ENCODE data around the gene QSOX2.

DNA sequence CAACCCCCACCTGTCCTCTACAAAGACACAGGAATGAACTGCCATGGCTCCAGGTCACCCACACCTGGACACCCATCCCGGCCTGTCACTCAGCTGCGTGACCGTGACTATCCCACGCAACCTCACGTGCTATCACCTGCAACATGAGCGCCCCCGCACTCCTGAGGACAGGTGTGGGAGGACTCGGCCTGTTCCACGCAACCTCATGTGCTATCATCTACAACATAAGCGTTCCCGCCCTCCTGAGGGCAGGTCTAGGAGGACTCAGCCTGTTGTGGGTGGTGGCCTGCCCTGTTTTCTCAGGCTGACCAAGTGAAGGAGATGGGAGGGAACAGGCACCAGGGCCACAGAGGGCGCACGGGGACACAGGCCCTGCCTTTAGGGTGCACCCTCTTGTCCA lies 4.1 kb downstream of the QSOX2 start:
- TF ChIP-seq POLR2AphosphoS5 (IDR thresholded peaks at IDR 0.05; ENCODE audit: low read depth, low read length): no peak
- TF ChIP-seq, protein P1, sequence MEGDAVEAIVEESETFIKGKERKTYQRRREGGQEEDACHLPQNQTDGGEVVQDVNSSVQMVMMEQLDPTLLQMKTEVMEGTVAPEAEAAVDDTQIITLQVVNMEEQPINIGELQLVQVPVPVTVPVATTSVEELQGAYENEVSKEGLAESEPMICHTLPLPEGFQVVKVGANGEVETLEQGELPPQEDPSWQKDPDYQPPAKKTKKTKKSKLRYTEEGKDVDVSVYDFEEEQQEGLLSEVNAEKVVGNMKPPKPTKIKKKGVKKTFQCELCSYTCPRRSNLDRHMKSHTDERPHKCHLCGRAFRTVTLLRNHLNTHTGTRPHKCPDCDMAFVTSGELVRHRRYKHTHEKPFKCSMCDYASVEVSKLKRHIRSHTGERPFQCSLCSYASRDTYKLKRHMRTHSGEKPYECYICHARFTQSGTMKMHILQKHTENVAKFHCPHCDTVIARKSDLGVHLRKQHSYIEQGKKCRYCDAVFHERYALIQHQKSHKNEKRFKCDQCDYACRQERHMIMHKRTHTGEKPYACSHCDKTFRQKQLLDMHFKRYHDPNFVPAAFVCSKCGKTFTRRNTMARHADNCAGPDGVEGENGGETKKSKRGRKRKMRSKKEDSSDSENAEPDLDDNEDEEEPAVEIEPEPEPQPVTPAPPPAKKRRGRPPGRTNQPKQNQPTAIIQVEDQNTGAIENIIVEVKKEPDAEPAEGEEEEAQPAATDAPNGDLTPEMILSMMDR (IDR thresholded peaks at IDR 0.05): no peak
- TF ChIP-seq, protein P2, sequence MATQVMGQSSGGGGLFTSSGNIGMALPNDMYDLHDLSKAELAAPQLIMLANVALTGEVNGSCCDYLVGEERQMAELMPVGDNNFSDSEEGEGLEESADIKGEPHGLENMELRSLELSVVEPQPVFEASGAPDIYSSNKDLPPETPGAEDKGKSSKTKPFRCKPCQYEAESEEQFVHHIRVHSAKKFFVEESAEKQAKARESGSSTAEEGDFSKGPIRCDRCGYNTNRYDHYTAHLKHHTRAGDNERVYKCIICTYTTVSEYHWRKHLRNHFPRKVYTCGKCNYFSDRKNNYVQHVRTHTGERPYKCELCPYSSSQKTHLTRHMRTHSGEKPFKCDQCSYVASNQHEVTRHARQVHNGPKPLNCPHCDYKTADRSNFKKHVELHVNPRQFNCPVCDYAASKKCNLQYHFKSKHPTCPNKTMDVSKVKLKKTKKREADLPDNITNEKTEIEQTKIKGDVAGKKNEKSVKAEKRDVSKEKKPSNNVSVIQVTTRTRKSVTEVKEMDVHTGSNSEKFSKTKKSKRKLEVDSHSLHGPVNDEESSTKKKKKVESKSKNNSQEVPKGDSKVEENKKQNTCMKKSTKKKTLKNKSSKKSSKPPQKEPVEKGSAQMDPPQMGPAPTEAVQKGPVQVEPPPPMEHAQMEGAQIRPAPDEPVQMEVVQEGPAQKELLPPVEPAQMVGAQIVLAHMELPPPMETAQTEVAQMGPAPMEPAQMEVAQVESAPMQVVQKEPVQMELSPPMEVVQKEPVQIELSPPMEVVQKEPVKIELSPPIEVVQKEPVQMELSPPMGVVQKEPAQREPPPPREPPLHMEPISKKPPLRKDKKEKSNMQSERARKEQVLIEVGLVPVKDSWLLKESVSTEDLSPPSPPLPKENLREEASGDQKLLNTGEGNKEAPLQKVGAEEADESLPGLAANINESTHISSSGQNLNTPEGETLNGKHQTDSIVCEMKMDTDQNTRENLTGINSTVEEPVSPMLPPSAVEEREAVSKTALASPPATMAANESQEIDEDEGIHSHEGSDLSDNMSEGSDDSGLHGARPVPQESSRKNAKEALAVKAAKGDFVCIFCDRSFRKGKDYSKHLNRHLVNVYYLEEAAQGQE (IDR thresholded peaks at IDR 0.05; ENCODE audit: insufficient read depth in 1 of 2, low read depth in 2 of 2, low read length in 1 of 2): no peak

All from Panc1 (cell line).